ENCODE data around the gene DSE. TPM values are rescaled to one million over a fixed set of nuclear protein-coding genes. Genes with fewer than 3 reads are reported as not detected.

The DSE gene
- total and polyA plus RNA-seq, 2 donors (not counting 1 experiment from before 2014, with no cell fraction given) = 8.3 to 8.6 TPM

GRCh38 chr6:116424001-116424400 is 53.3 kb downstream of the DSE start:
- 100% methylated on average over 1 of the region's 1 CpG for WGBS (ENCODE audit: insufficient coverage)
- no peaks in the 10 kb centered on the region for H3K27me3 ChIP-seq (replicated peaks in 1 of 4; ENCODE audit: control extremely low read depth in 1 of 4, control insufficient read depth in 3 of 4, insufficient read depth in 4 of 4, low read length in 3 of 4)
- H3K9me3 Mint-ChIP-seq (ENCODE audit: insufficient read depth) = no peaks in the 10 kb centered on the region
- H3K27ac ChIP-seq (ENCODE audit: low read length in 2 of 2) = no peak overlapping the region
- H3K36me3 ChIP-seq (replicated peaks in 1 of 2; ENCODE audit: control extremely low read depth in 1 of 2, control insufficient read depth in 1 of 2, extremely low read depth in 1 of 2, insufficient read depth in 2 of 2, low read length in 1 of 2) = peaks cover 6 to 14% of the 10 kb centered on the region in 2 experiments
- no peaks in the 10 kb centered on the region for H4K20me1 ChIP-seq (ENCODE audit: control insufficient read depth, insufficient read depth, low read length, poor library complexity, severe bottlenecking)
- H3K9ac ChIP-seq (ENCODE audit: low read length) = no peak overlapping the region
- no peaks in the 10 kb centered on the region for H3K4me1 Mint-ChIP-seq
- no peaks in the 10 kb centered on the region for H3K4me1 ChIP-seq (ENCODE audit: control insufficient read depth in 2 of 2, insufficient read depth in 2 of 2, low read length in 2 of 2)
- no peak overlapping the region for H2AFZ ChIP-seq (ENCODE audit: insufficient read depth, low read depth, low read length, poor library complexity, severe bottlenecking)
- ATAC-seq (ENCODE audit: low read depth) (no peak), DNase-seq (no peak)
- CTCF ChIA-PET = interaction anchor here (0.7 to 1.4 kb wide), 4 partner anchors 9 to 41 kb away, joined by 3 to 7 read pairs (median 3); no protein-coding TSS in a partner anchor
- no peak overlapping the region for H3K4me3 Mint-ChIP-seq
- no peak overlapping the region for H3K4me3 ChIP-seq (ENCODE audit: control extremely low read depth in 1 of 5, extremely low read depth in 1 of 5, insufficient read depth in 1 of 5, low read depth in 2 of 5, low read length in 4 of 5)
- peaks cover 57% of the 10 kb centered on the region for H3K79me2 ChIP-seq (ENCODE audit: control insufficient read depth, insufficient read depth, low read length)
- intact Hi-C loops (cut with micrococcal nuclease) = no loop called here
- TF ChIP-seq EZH2 (IDR thresholded peaks at IDR 0.05; ENCODE audit: borderline replicate concordance, insufficient read depth, low read depth, low read length, poor library complexity, severe bottlenecking) = no peak
- H3K27ac Mint-ChIP-seq = no peak overlapping the region
- H3K9me3 ChIP-seq (ENCODE audit: control extremely low read depth in 1 of 3, control insufficient read depth in 2 of 3, insufficient read depth in 1 of 3, low read length in 2 of 3) = no peaks in the 10 kb centered on the region
- no peak overlapping the region for H3K4me2 ChIP-seq (replicated peaks; ENCODE audit: low read depth, low read length, poor library complexity, severe bottlenecking)
- POLR2A ChIA-PET = no interaction called here
- H3K27me3 Mint-ChIP-seq = no peaks in the 10 kb centered on the region

- Histone ChIP-seq H3K27ac (ENCODE audit: low read length in 2 of 2) (no peak overlapping the region), H3K79me2 (ENCODE audit: control insufficient read depth, insufficient read depth, low read length) (peaks cover 35% of the 10 kb centered on the region), H3K4me1 (ENCODE audit: control insufficient read depth in 2 of 2, insufficient read depth in 2 of 2, low read length in 2 of 2) (no peaks in the 10 kb centered on the region), H3K27me3 (replicated peaks in 1 of 4; ENCODE audit: control extremely low read depth in 1 of 4, control insufficient read depth in 3 of 4, insufficient read depth in 4 of 4, low read length in 3 of 4) (no peaks in the 10 kb centered on the region), H3K4me3 (ENCODE audit: control extremely low read depth in 1 of 5, extremely low read depth in 1 of 5, insufficient read depth in 1 of 5, low read depth in 2 of 5, low read length in 4 of 5) (no peak overlapping the region), H3K9ac (ENCODE audit: low read length) (no peak overlapping the region), H4K20me1 (ENCODE audit: control insufficient read depth, insufficient read depth, low read length, poor library complexity, severe bottlenecking) (no peaks in the 10 kb centered on the region), H3K9me3 (ENCODE audit: control extremely low read depth in 1 of 3, control insufficient read depth in 2 of 3, insufficient read depth in 1 of 3, low read length in 2 of 3) (no peaks in the 10 kb centered on the region), H3K4me2 (replicated peaks; ENCODE audit: low read depth, low read length, poor library complexity, severe bottlenecking) (no peak overlapping the region), H3K36me3 (replicated peaks in 1 of 2; ENCODE audit: control extremely low read depth in 1 of 2, control insufficient read depth in 1 of 2, extremely low read depth in 1 of 2, insufficient read depth in 2 of 2, low read length in 1 of 2) (peaks cover 6 to 23% of the 10 kb centered on the region in 2 experiments), H2AFZ (ENCODE audit: insufficient read depth, low read depth, low read length, poor library complexity, severe bottlenecking) (no peak overlapping the region)
- ATAC-seq (ENCODE audit: low read depth) = no peak
- intact Hi-C loops (cut with micrococcal nuclease) = no loop called here
- no peak overlapping the region for H3K4me3 Mint-ChIP-seq
- H3K27me3 Mint-ChIP-seq = no peaks in the 10 kb centered on the region
- no peaks in the 10 kb centered on the region for H3K4me1 Mint-ChIP-seq
- 100% methylated on average over 1 of the region's 3 CpGs for WGBS (ENCODE audit: insufficient coverage)
- H3K27ac Mint-ChIP-seq = no peak overlapping the region
- TF ChIP-seq CTCF (IDR thresholded peaks at IDR 0.05) (no peak), EZH2 (IDR thresholded peaks at IDR 0.05; ENCODE audit: borderline replicate concordance, insufficient read depth, low read depth, low read length, poor library complexity, severe bottlenecking) (no peak)
- DNase-seq = no peak
- no peaks in the 10 kb centered on the region for H3K9me3 Mint-ChIP-seq (ENCODE audit: insufficient read depth)
- ChIA-PET CTCF (interaction anchor here (1.1 to 2.4 kb wide), 5 partner anchors 13 to 109 kb away, joined by 4 to 7 read pairs (median 4); no protein-coding TSS in a partner anchor), POLR2A (no interaction called here)
These were observed 55.8 kb downstream of the DSE start for GRCh38 chr6:116426551-116426950.
